Stimulated activated CD4-positive, alpha-beta T cell treated with anti-CD3 and anti-CD28 coated beads, Interleukin-1b, Interleukin-23, amount 100 ng/mL, for 1 hour (primary cell): ENCODE results near the gene TSPYL6.
"Not testable (repeated sequence)": the region's sequence is repeated elsewhere in the genome, so short reads cannot be mapped to it uniquely, and the experiment has no call there.

Experiments used
- DNase-seq, 2 donors: peaks; one replicate each; pipeline ENCODE4 v3.0.0-alpha.2; 2020; ENCODE audit warnings: low read depth in 2 of 2

The TSPYL6 gene

GRCh38 chr2:54256091-54256694 is at the start of gene TSPYL6:
TSS of gene TSPYL6 (minus strand) at chr2:54256229. CDS start at chr2:54256151, 78 bp downstream.
- no peak for DNase-seq

- no peak for DNase-seq
These were observed 47.6 kb upstream of the TSPYL6 start for GRCh38 chr2:54303631-54304030.

GRCh38 chr2:54298514-54298913 is 42.5 kb upstream of the TSPYL6 start:
- DNase-seq = no peak

GRCh38 chr2:54295911-54296310 is 39.9 kb upstream of the TSPYL6 start:
- no peak for DNase-seq

- DNase-seq = not testable (repeated sequence)
These were observed 38.6 kb upstream of the TSPYL6 start for GRCh38 chr2:54294665-54295064.

- no peak for DNase-seq
These were observed 34.5 kb upstream of the TSPYL6 start for GRCh38 chr2:54290356-54291025.

- no peak for DNase-seq
These were observed 33.9 kb upstream of the TSPYL6 start for GRCh38 chr2:54289917-54290316.

GRCh38 chr2:54287532-54287931 is 31.5 kb upstream of the TSPYL6 start:
- DNase-seq = no peak

GRCh38 chr2:54285451-54285850 is 29.4 kb upstream of the TSPYL6 start:
- no peak for DNase-seq

- no peak for DNase-seq
These were observed 28.8 kb upstream of the TSPYL6 start for GRCh38 chr2:54284826-54285225.

GRCh38 chr2:54279385-54279784 is 23.4 kb upstream of the TSPYL6 start:
- no peak for DNase-seq

- DNase-seq = no peak
These were observed 19.5 kb upstream of the TSPYL6 start for GRCh38 chr2:54275541-54275940.

- no peak for DNase-seq
These were observed 18.8 kb upstream of the TSPYL6 start for GRCh38 chr2:54274781-54275242.

GRCh38 chr2:54271843-54272627 is 16.0 kb upstream of the TSPYL6 start:
- DNase-seq = no peak

- DNase-seq = no peak
These were observed 15.2 kb upstream of the TSPYL6 start for GRCh38 chr2:54271189-54271588.

- DNase-seq = no peak
These were observed 11.5 kb upstream of the TSPYL6 start for GRCh38 chr2:54267577-54267976.

- DNase-seq = not testable (repeated sequence)
These were observed 9.1 kb upstream of the TSPYL6 start for GRCh38 chr2:54265081-54265480.

- no peak for DNase-seq
These were observed 6.2 kb upstream of the TSPYL6 start for GRCh38 chr2:54262015-54262765.

- DNase-seq = no peak
These were observed 5.5 kb upstream of the TSPYL6 start for GRCh38 chr2:54261537-54261936.

GRCh38 chr2:54260241-54260595 is 4.2 kb upstream of the TSPYL6 start:
- DNase-seq = no peak

- no peak for DNase-seq
These were observed 3.6 kb upstream of the TSPYL6 start for GRCh38 chr2:54259413-54260240.
